Measurements from ENCODE around the gene VAMP8.
A peak's percentile ranks its signal among the peaks of the same experiment; 100 is the strongest.
"Not testable (repeated sequence)": the region's sequence is repeated elsewhere in the genome, so short reads cannot be mapped to it uniquely, and the experiment has no call there.

Gene VAMP8

DNA sequence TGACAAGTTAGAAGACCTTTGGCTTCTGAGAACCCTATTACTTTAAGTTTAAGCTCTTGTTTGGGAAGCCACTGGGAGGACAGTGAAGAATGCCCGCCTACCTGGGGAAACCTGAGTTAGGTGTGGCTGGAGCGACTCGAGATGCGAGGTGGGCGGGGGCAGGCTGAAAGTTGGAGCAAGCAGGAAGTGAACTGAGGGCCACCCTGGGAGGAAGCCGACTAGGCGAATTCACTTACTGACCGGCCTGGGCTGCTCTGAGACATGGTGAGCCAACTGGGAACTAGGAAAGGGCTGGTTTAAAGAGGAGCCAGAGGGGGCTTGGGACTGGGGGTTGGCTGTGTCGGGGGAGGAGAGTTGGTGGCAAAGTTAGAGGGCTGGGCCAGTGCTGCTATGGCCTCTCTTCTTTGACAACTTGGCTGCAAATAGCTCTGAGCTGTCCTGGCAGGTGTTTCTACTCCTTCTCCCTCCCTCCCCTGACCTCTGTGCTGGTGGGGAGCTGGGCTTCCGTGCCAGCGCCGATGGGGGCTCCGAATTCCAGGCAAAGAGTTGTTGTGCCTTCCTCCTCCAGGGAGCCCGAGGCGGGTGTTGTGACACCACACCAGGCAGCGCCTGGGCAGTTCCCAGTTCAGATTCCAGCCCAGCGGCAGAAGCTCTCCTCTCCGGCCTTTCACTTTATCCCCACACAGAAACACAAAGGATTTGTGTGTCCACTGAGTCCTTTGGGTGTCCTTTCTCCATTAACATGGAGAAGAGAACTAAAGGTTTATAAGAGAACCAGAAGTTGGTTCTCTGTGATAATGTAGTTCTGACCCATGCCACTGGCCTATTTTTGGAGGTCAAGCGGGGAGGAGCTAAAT, at the start of gene VAMP8:
Gene VAMP8 (plus strand): TSS at position 201 of the 857 bp plus-strand sequence. CDS start 61 bp downstream, at position 262.
- peak; percentile 53 to 56 for DNase-seq

DNA sequence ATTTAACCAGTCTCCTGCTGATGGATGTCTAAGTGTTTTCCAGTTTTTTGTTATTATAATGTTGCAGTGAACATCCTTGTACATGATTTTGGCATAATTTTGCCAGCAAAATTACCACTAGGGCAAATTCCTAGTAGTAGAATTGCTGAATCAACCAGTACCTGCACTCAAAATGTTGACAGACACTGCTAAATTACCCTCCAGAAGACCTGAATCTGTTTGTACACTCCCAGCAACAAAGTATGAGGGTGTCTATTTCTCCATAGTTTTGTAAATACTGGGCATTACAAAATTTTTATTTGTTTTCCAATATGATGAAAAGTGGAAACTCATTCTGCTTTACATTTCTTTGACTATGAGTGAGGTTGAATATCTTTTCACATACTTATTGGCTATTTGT, 49.6 kb upstream of the VAMP8 start:
- DNase-seq = no peak

DNA sequence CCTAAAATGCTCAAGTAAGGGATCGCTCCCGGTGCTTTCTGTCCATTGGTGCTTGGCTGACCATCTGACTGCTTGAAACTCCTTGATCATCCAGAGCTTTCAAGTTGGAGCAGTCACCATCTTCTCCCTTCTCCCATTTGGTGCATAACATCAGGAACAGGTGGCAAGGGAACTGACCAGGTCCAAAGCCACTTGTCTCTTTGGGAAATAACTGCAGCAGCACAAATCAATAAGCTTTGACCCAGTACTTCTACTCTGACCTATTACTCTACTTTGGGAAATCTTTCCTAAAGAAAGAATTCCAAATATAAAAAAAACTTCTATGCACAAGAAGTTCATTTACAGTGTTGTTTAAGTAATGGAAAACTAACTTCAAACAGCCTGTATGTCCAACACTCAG, 49.0 kb upstream of the VAMP8 start:
- no peak for DNase-seq

- no peak for DNase-seq
Observed at GRCh38 chr2:85529809-85530208, 47.6 kb upstream of the VAMP8 start.

DNA sequence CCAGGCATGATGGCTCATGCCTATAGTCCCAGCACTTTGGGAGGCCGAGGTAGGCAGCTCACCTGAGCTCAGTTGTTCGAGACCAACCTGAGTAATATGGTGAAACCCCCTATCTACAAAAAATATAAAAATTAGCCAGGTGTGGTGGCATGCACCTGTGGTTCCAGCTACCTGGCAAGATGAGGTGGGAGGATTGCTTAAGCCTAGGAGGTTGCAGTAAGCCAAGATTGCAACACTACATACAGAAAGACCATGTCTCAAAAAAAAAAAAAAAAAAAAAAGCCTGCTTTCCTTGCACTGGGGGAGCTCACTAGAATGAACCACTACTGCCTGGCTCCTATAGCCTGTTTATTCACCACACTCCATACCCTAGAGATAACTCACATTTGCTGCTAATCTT, 45.8 kb upstream of the VAMP8 start:
- DNase-seq = no peak

GRCh38 chr2:85534099-85534498, 43.3 kb upstream of the VAMP8 start:
- no peak for DNase-seq

DNA sequence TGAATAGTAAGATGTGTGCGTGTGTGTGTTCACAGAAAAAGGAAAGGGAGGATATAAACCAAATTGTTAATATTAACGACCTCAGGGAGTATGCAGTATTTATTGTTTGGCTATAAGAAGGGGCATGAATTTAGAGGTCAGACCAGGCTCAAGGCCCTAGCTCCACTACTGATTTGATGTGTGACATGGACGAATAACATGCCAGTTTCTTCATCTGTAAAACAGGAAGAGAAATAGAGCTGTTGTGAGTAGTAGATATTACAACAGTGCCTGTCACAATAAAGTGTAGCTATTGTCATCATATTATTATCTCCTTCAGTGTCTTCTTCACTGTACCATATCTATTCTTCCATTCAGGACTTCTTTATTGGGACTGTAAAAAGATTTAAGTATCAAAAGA, 42.5 kb upstream of the VAMP8 start:
- DNase-seq = no peak

GRCh38 chr2:85536479-85536878, 40.9 kb upstream of the VAMP8 start:
- no peak for DNase-seq

GRCh38 chr2:85537600-85538506, 39.5 kb upstream of the VAMP8 start:
- peak; percentile 16 to 20 for DNase-seq

GRCh38 chr2:85538507-85539360, 38.7 kb upstream of the VAMP8 start, which contains the start of gene MAT2A:
MAT2A (plus strand) TSS chr2:85539168; CDS start chr2:85539288, 120 bp downstream.
- peak; percentile 79 to 84 for DNase-seq

DNA sequence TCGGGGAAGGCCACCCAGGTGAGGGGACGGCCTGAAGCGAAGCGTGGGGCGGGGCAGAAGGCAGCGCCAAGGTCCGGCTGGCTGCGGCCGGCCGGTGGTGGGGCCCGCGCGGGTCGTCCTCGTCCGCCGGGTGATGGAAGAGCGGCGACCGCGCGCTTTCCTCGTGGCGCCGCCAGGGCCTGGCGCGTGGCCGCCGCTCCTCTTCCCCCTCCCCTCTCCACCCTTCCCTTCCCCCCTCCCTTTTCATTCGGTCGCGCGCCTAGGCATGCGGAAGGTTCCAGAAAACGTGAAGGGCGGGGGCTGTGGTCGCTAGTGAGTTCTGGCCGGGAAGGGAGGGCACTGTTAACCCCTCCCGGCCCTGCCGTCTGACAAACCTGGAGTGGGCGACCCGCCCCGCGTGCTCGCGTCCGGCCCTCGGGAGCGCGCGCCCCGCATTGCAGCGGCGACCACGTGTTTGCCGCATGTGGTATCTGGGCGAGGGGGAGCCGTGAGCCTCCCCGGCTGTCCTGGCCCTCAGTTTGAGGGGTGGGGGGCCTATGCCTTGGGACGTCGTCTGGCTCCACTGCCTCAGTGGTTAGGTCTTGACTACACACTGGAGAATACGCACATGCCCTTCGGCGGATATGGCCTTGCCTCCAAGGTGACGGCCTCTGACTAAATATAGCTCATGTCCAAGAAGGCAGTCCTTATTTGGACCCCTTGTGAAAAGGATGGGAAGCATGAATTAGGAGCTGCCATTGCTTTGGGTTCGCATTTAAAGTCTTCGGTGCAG, 37.8 kb upstream of the VAMP8 start:
- peak; percentile 73 to 77 for DNase-seq

- DNase-seq = no peak
Observed at GRCh38 chr2:85540133-85540648, 37.2 kb upstream of the VAMP8 start.

GRCh38 chr2:85541262-85541661, 36.1 kb upstream of the VAMP8 start:
- no peak for DNase-seq

GRCh38 chr2:85541753-85542457, 35.5 kb upstream of the VAMP8 start:
- no peak for DNase-seq

GRCh38 chr2:85542777-85543176, 34.6 kb upstream of the VAMP8 start:
- DNase-seq = no peak

DNA sequence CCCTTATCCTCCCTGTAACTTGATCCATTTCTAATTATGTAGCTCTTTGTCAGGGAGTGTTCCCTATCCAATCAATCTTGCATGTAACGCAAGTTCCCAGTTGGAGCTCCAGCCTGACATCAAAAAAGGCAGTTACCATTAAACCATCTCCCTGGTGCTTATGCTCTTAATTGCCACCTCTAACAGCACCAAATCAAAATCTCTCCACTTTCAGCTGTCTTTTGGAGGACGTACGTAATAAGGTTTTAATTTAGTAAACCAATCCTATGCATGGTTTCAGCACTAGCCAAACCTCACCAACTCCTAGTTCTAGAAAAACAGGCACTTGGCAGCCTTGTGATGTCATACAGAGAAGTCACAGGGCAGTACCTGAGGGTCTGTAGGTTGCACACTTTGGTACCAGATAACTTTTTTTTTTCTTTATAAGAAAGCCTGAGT, 33.1 kb upstream of the VAMP8 start:
- not testable (repeated sequence) for DNase-seq

DNA sequence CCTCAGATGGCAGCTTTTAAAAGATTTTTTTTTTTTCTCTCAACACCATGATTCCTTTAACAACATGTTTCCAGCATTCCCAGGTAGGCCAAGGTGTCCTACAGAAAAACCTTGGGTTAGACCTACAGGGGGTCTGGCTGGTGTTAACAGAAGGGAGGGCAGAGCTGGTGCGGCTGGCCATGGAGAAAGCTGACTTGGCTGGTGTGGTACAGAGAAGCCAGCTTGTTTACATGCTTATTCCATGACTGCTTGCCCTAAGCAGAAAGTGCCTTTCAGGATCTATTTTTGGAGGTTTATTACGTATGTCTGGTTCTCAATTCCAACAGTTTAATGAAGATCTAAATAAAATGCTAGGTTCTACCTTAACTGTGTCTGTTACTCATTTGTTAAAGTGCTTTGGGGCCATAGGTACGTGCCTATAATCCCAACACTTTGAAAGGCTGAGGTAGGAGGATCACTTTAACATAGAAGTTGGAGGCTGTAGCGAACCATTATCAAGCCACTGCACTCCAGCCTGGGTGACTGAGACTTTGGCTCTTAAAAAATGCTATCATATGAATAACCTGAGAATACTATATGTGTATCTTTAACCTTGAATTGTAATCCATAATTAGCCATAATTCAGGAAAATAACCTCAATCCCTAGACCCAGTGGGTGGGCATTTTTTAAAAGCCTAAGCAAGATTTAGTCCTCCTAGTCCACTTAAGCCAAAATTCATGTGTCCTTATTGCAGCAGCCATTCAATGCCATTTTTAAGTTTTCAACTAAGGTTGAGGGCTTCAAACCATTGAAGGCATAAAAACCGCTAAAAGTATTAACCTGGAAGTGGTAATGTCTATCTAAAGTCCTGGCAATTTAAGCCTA, 32.2 kb upstream of the VAMP8 start:
- DNase-seq = not testable (repeated sequence)

- no peak for DNase-seq
Observed at GRCh38 chr2:85545780-85546240, 31.6 kb upstream of the VAMP8 start.

- no peak for DNase-seq
Observed at GRCh38 chr2:85547089-85547858, 30.1 kb upstream of the VAMP8 start.
